ENCODE data around the gene INVS. TPM values are rescaled to one million over a fixed set of nuclear protein-coding genes. Genes with fewer than 3 reads are reported as not detected.
"Not testable (repeated sequence)": the region's sequence is repeated elsewhere in the genome, so short reads cannot be mapped to it uniquely, and the experiment has no call there.

The INVS gene
- total RNA-seq, 6 donors from 2014 or later = 14.7 to 43.0 (median 23.3) TPM

GRCh38 chr9:100141862-100142261 is 42.8 kb downstream of the INVS start:
- H3K27me3 ChIP-seq; H3K4me3 ChIP-seq; H3K4me1 ChIP-seq; H3K9me3 ChIP-seq; H3K36me3 ChIP-seq; ATAC-seq (ENCODE audit: low FRiP score in 2 of 2); DNase-seq; H3K27ac ChIP-seq: not testable (repeated sequence)
- WGBS, 2 donors = 90 to 96% methylated on average over 9 of the region's 9 CpGs

DNA sequence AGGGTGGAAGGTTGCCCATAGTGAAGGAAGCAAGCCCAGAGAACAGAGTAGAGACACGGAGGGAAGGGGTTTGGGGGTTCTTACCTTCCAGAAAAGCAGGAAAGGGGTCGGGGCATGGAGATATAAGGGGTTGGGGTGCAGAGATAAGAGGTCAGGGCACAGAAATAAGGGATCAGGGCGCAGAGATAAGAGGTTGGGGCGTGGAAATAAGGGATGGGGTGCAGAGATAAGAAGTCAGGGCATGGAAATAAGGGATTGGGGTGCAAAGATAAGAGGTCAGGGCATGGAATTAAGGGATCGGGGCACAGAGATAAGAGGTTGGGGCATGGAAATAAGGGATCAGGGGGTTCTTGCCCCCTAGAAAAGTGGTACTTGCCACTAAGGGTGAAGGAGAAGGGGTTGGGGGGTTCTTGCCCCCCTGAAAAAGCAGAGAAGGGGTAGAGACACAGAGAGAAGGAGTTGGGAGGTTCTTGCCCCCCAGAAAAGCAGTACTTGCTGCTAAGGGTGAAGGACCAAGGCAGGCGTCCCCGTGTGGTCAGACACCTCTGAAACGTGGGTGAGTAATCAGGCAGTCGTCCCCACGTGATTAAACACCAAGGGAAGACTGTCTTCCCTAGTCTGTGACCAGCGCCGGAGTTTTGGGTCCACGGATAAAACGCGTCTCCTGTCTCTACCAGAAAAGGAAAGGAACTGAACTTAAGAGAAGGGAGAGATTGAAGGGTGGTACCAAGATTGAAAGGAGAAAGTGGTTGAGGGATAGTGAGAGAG is 46.3 kb downstream of the INVS start:
- H3K9me3 ChIP-seq; H3K27ac ChIP-seq; H3K4me3 ChIP-seq; H3K36me3 ChIP-seq; DNase-seq; H3K4me1 ChIP-seq; H3K27me3 ChIP-seq; ATAC-seq (ENCODE audit: low FRiP score in 2 of 2): not testable (repeated sequence)
- WGBS, 2 donors = 87 to 93% methylated on average over 15 of the region's 15 CpGs

DNA sequence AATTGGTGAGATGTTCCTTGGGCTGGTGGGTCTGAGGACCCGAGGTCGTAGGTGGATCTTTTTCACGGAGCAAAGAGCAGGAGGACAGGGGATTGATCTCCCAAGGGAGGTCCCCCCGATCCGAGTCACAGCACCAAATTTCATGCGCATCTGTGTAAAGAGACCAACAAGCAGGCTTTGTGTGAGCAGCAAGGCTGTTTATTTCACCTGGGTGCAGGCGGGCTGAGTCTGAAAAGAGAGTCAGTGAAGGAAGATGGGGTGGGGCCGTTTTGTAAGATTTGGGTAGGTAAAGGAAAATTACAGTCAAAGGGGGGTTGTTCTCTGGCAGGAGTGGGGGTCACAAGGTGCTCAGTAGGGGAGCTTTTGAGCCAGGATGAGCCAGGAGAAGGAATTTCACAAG is 46.9 kb downstream of the INVS start:
- not testable (repeated sequence) for H3K9me3 ChIP-seq; H3K4me1 ChIP-seq; H3K27ac ChIP-seq; H3K4me3 ChIP-seq; H3K27me3 ChIP-seq; ATAC-seq (ENCODE audit: low FRiP score in 2 of 2); DNase-seq; H3K36me3 ChIP-seq
- 83 to 87% methylated on average over 8 of the region's 8 CpGs for WGBS, 2 donors

- no peaks in the 10 kb centered on the region for H3K9me3 ChIP-seq
- no peak overlapping the region for H3K4me3 ChIP-seq
- WGBS, 2 donors = 31 to 55% methylated on average over 2 of the region's 2 CpGs
- ATAC-seq (ENCODE audit: low FRiP score in 2 of 2) = no peak
- no peaks in the 10 kb centered on the region for H3K4me1 ChIP-seq
- TF ChIP-seq POLR2A (IDR thresholded peaks at IDR 0.05) = no peak
- no peak for TF ChIP-seq POLR2AphosphoS5 (IDR thresholded peaks at IDR 0.05)
- no peak for TF ChIP-seq CTCF (IDR thresholded peaks at IDR 0.05)
- no peak for TF ChIP-seq EP300 (IDR thresholded peaks at IDR 0.05)
- H3K27ac ChIP-seq = no peak overlapping the region
- no peaks in the 10 kb centered on the region for H3K36me3 ChIP-seq
- H3K27me3 ChIP-seq = no peaks in the 10 kb centered on the region
- no peak for DNase-seq
These were observed 51.2 kb downstream of the INVS start for GRCh38 chr9:100150214-100150613.

DNA sequence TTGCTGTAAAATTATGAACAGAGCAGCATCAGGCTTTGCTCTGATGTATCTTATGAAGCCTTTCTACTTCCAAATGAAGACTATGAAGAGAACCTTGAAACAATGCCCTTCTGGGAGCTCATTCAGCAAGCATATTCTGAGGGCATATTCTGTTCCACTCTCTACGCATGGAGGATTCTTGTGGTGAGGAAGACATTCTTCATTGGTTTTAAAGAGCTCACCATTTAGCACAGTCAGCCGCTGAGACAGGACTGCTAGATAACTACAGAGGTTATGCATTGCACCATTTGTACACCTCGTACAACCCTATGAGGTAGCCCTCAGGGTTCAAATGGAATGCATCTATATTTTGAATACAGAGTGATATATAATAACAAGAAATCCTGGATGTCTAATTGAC is 61.0 kb downstream of the INVS start:
- Histone ChIP-seq H3K4me1 (no peaks in the 10 kb centered on the region), H3K9me3 (no peaks in the 10 kb centered on the region), H3K27me3 (no peaks in the 10 kb centered on the region), H3K27ac (no peak overlapping the region), H3K36me3 (peaks cover 0 to 5% (median 0%) of the 10 kb centered on the region in 4 donors), H3K4me3 (no peak overlapping the region)
- DNase-seq (no peak), ATAC-seq (ENCODE audit: low FRiP score in 2 of 2) (no peak)
- TF ChIP-seq POLR2A (IDR thresholded peaks at IDR 0.05) (no peak), CTCF (IDR thresholded peaks at IDR 0.05) (no peak), EP300 (IDR thresholded peaks at IDR 0.05) (no peak), POLR2AphosphoS5 (IDR thresholded peaks at IDR 0.05) (no peak)
- 99 to 100% methylated on average over 3 of the region's 3 CpGs for WGBS, 2 donors

GRCh38 chr9:100167176-100167575 is 68.1 kb downstream of the INVS start:
- Histone ChIP-seq H3K36me3 (no peaks in the 10 kb centered on the region), H3K9me3 (no peaks in the 10 kb centered on the region), H3K27ac (no peak overlapping the region), H3K4me1 (no peaks in the 10 kb centered on the region), H3K27me3 (no peaks in the 10 kb centered on the region), H3K4me3 (no peak overlapping the region)
- no peak for ATAC-seq (ENCODE audit: low FRiP score in 2 of 2)
- TF ChIP-seq EP300 (IDR thresholded peaks at IDR 0.05) (no peak), CTCF (IDR thresholded peaks at IDR 0.05) (no peak), POLR2A (IDR thresholded peaks at IDR 0.05) (no peak), POLR2AphosphoS5 (IDR thresholded peaks at IDR 0.05) (no peak)
- DNase-seq = no peak

Data from upper lobe of left lung (tissue), 6 donors.